ENCODE data around the gene JMJD6.

GRCh38 chr17:76670020-76670717 lies 56.2 kb downstream of the JMJD6 start:
- TF ChIP-seq, protein P1, sequence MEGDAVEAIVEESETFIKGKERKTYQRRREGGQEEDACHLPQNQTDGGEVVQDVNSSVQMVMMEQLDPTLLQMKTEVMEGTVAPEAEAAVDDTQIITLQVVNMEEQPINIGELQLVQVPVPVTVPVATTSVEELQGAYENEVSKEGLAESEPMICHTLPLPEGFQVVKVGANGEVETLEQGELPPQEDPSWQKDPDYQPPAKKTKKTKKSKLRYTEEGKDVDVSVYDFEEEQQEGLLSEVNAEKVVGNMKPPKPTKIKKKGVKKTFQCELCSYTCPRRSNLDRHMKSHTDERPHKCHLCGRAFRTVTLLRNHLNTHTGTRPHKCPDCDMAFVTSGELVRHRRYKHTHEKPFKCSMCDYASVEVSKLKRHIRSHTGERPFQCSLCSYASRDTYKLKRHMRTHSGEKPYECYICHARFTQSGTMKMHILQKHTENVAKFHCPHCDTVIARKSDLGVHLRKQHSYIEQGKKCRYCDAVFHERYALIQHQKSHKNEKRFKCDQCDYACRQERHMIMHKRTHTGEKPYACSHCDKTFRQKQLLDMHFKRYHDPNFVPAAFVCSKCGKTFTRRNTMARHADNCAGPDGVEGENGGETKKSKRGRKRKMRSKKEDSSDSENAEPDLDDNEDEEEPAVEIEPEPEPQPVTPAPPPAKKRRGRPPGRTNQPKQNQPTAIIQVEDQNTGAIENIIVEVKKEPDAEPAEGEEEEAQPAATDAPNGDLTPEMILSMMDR (IDR thresholded peaks at IDR 0.05): no peak
- TF ChIP-seq POLR2A (IDR thresholded peaks at IDR 0.05): no peak
